HepG2 (cell line): Measurements from ENCODE around the gene MORN5. TPM values are rescaled to one million over a fixed set of nuclear protein-coding genes. Genes with fewer than 3 reads are reported as not detected.

Source experiments
- ATAC-seq: fragments of 200-7000 bp; cut with Tn5 transposase; 3 replicates; pipeline ENCODE4 v1.9.1; 2020; ENCODE audit warnings: mild to moderate bottlenecking, moderate library complexity
- BruUV-seq: library from RNA; stranded (reverse); fragments of 400-500 nt; replicated peaks from 2 replicates; lab custom pipeline; 2021; lab: Mats Ljungman, UMichigan
- CTCF ChIA-PET: fragments of 300-600 bp; formaldehyde crosslinking; extraction: SDS; loops from one replicate; lab custom pipeline; 2021; ENCODE audit warnings: low total read pairs, inconsistent platforms, low intra/inter-chr PET ratio; lab: Yijun Ruan, JAX
- POLR2A ChIA-PET: fragments of 350-600 bp; sonication (Branson Sonifier 250); formaldehyde crosslinking; loops from one replicate; lab custom pipeline; 2020; ENCODE audit warnings: antibody characterized with exemption, inconsistent platforms; lab: Yijun Ruan, JAX
- DNase-seq: peaks from one replicate; pipeline ENCODE4 v3.0.0-alpha.2; 2015; ENCODE audit warnings: low spot score
- FAIRE-seq: peaks from 3 replicates; lab custom pipeline; 2011; peaks lifted over from hg19 to GRCh38; lab: Jason Lieb, UNC
- H2AFZ ChIP-seq: one replicate; pipeline ENCODE4 v1.6.1; 2011; ENCODE audit warnings: low read length, inconsistent platforms
- H3K27ac ChIP-seq: fragments of 300-600 bp; 3 replicates; pipeline ENCODE4 v1.8.0; 2011; ENCODE audit warnings: mixed run types, mild to moderate bottlenecking, mixed read lengths, low read length, inconsistent platforms; ENCODE audit not compliant: insufficient read depth; ENCODE audit errors: extremely low read length
- H3K27me3 ChIP-seq, 2 experiments: fragments of 200-600 bp in 1 of 2; 2 replicates in 1 of 2; 3 replicates in 1 of 2; pipeline versions ENCODE4 v1.6.0 to v1.8.0; 2011; ENCODE audit warnings: low read length in 2 of 2, mild to moderate bottlenecking in 2 of 2, moderate library complexity in 2 of 2, inconsistent platforms in 1 of 2; ENCODE audit not compliant: insufficient read depth in 2 of 2, control insufficient read depth in 1 of 2
- H3K36me3 ChIP-seq, 2 experiments: fragments of 200-600 bp in 1 of 2; replicated peaks in 1 of 2; 2 replicates in 1 of 2; 3 replicates in 1 of 2; pipeline versions ENCODE4 v1.5.1 to v1.8.0; 2011; ENCODE audit warnings: low read length in 2 of 2, inconsistent platforms in 1 of 2; ENCODE audit not compliant: insufficient read depth in 2 of 2, control insufficient read depth in 1 of 2
- H3K4me1 ChIP-seq: 2 replicates; pipeline ENCODE4 v1.5.1; 2012; ENCODE audit warnings: low read length, inconsistent platforms; ENCODE audit not compliant: insufficient read depth
- H3K4me2 ChIP-seq: 2 replicates; pipeline ENCODE4 v1.6.0; 2011; ENCODE audit warnings: low read depth, low read length, inconsistent platforms
- H3K4me3 ChIP-seq, 3 experiments: fragments of 200-600 bp in 1 of 3; sonication (generic), shearing (Covaris generic) in 1 of 3; replicated peaks in 1 of 3; 2 replicates each; pipeline ENCODE4 v1.5.1; 2011 to 2016; ENCODE audit warnings: low read length in 3 of 3, inconsistent platforms in 2 of 3, low read depth in 2 of 3, mild to moderate bottlenecking in 2 of 3, control low read depth in 1 of 3, mixed read lengths in 1 of 3; ENCODE audit not compliant: insufficient read depth in 1 of 3
- H3K79me2 ChIP-seq: one replicate; pipeline ENCODE4 v1.6.1; 2011; ENCODE audit warnings: low read length, inconsistent platforms; ENCODE audit not compliant: insufficient read depth
- H3K9ac ChIP-seq: 2 replicates; pipeline ENCODE4 v1.6.0; 2011; ENCODE audit warnings: mild to moderate bottlenecking, low read depth, low read length, inconsistent platforms; ENCODE audit not compliant: insufficient read depth
- H3K9me3 ChIP-seq: 2 replicates; pipeline ENCODE4 v1.5.1; 2012; ENCODE audit warnings: mild to moderate bottlenecking, low read length
- H4K20me1 ChIP-seq: 2 replicates; pipeline ENCODE4 v1.6.0; 2011; ENCODE audit warnings: inconsistent platforms, mild to moderate bottlenecking, low read length, moderate library complexity; ENCODE audit not compliant: insufficient read depth
- FOXA1 ChIP-seq, 2 experiments: fragments of 450-650 bp in 1 of 2; sonication (generic) in 1 of 2; formaldehyde crosslinking in 1 of 2; IDR thresholded peaks; 2 replicates each; pipeline versions ENCODE4 v1.4.0 to v1.6.1; 2016 to 2020; ENCODE audit warnings: missing genetic modification reagents in 1 of 2
- GMEB1 ChIP-seq: sonication (generic); formaldehyde crosslinking; IDR thresholded peaks from 2 replicates; pipeline ENCODE4 v1.5.1; 2020; ENCODE audit warnings: missing genetic modification reagents, mild to moderate bottlenecking, borderline replicate concordance
- KDM2A ChIP-seq: sonication (generic); formaldehyde crosslinking; IDR thresholded peaks from 2 replicates; pipeline ENCODE4 v1.4.0; 2020; ENCODE audit warnings: low read depth, missing genetic modification reagents, borderline replicate concordance
- KLF6 ChIP-seq: IDR thresholded peaks from 2 replicates; pipeline ENCODE4 v1.8.0; 2016; ENCODE audit warnings: missing biosample characterization, missing genetic modification reagents
- KLF9 ChIP-seq: IDR thresholded peaks from 2 replicates; pipeline ENCODE4 v1.6.1; 2016; ENCODE audit warnings: low read depth
- MED8 ChIP-seq: sonication (generic); formaldehyde crosslinking; IDR thresholded peaks from 2 replicates; pipeline ENCODE4 v1.8.1; 2023; ENCODE audit warnings: mild to moderate bottlenecking, missing genetic modification reagents; ENCODE audit not compliant: insufficient replicate concordance
- MLLT10 ChIP-seq: sonication (generic); formaldehyde crosslinking; IDR thresholded peaks from 2 replicates; pipeline ENCODE4 v1.4.0; 2020; ENCODE audit warnings: missing genetic modification reagents
- PCBP2 ChIP-seq: fragments of 200-400 bp; formaldehyde crosslinking; optimal IDR thresholded peaks from 2 replicates; pipeline ENCODE3; 2018; ENCODE audit warnings: low read length, low read depth; ENCODE audit not compliant: poor library complexity, severe bottlenecking
- ZBTB26 ChIP-seq: IDR thresholded peaks from 2 replicates; pipeline ENCODE4 v1.6.1; 2016; ENCODE audit warnings: missing compliant biosample characterization, missing genetic modification reagents, borderline replicate concordance
- ZIK1 ChIP-seq: sonication (generic); formaldehyde crosslinking; IDR thresholded peaks from 2 replicates; pipeline ENCODE4 v1.5.0; 2020; ENCODE audit warnings: mild to moderate bottlenecking, low read depth, missing genetic modification reagents, borderline replicate concordance
- ZNF20 ChIP-seq: sonication (generic); formaldehyde crosslinking; IDR thresholded peaks from 2 replicates; pipeline ENCODE4 v1.4.0; 2020; ENCODE audit warnings: mild to moderate bottlenecking, moderate library complexity, missing genetic modification reagents
- ZNF251 ChIP-seq: sonication (generic); formaldehyde crosslinking; IDR thresholded peaks from 2 replicates; pipeline ENCODE4 v1.9.0; 2021; ENCODE audit warnings: mild to moderate bottlenecking, missing genetic modification reagents
- ZNF33A ChIP-seq: sonication (generic); formaldehyde crosslinking; IDR thresholded peaks from 2 replicates; pipeline ENCODE4 v1.5.1; 2020; ENCODE audit warnings: missing genetic modification reagents, mild to moderate bottlenecking, moderate library complexity, borderline replicate concordance
- ZNF441 ChIP-seq: sonication (generic); formaldehyde crosslinking; IDR thresholded peaks from 2 replicates; pipeline ENCODE4 v1.7.0; 2021; ENCODE audit warnings: missing genetic modification reagents, borderline replicate concordance
- ZSCAN25 ChIP-seq: sonication (generic); formaldehyde crosslinking; IDR thresholded peaks from 2 replicates; pipeline ENCODE4 v1.8.0; 2022; ENCODE audit warnings: mild to moderate bottlenecking, missing genetic modification reagents
- WGBS: methylation state at CpG from one replicate; pipeline ENCODE4 v1.1.6; 2017; ENCODE audit warnings: low lambda C conversion rate; 5-methylcytosine and 5-hydroxymethylcytosine counted together
- in situ Hi-C: cut with HindIII; loops from 2 replicates; pipeline ENCODE4 v1.10.0; 2017; ENCODE audit warnings: low pct_unique_long_range_greater_than_20kb; ENCODE audit not compliant: extremely low pct_ligation_motif_present
- intact Hi-C: fragments of 100-400 bp; cut with micrococcal nuclease; formaldehyde crosslinking; loops from one replicate; pipeline ENCODE4 v1.10.0; 2022; ENCODE audit not compliant: unreplicated experiment
- polyA plus RNA-seq, 8 experiments: library from polyadenylated mRNA; depleted of rRNA in 3 of 8; stranded (reverse) in 7 of 8; unstranded in 1 of 8; fragments of >200 nt; fragmentation: Illumina TruSeq in 4 of 8; extraction: Trizol in 4 of 8; gene quantifications; 2 replicates each; pipeline versions ENCODE4 v1.2.1 to v1.2.3, GENCODE V29; 2011 to 2016; ENCODE audit warnings: low read depth in 4 of 8, missing spikeins in 1 of 8, mixed read lengths in 1 of 8; ENCODE audit not compliant: insufficient read depth in 1 of 8
- total RNA-seq, 5 experiments: library from RNA; depleted of rRNA; stranded (reverse); fragments of >200 nt; fragmentation: Illumina TruSeq; extraction: Trizol; gene quantifications; 2 replicates each; pipeline ENCODE4 v1.2.3, GENCODE V29; 2016; ENCODE audit warnings: low read depth in 1 of 5

The MORN5 gene
- total and polyA plus RNA-seq, 2 of the 13 experiments (the other 11 are each of a cell fraction or from before 2014, with no cell fraction given): not detected

GRCh38 chr9:122120316-122121071, 39.2 kb upstream of the MORN5 start:
- Histone ChIP-seq H3K4me3 (no peak overlapping the region), H2AFZ (no peak overlapping the region), H4K20me1 (no peaks in the 10 kb centered on the region), H3K36me3 (no peaks in the 10 kb centered on the region), H3K9me3 (no peaks in the 10 kb centered on the region), H3K27me3 (peaks cover 0 to 11% of the 10 kb centered on the region in 2 experiments; a peak in 3 of 5 replicates), H3K9ac (no peak overlapping the region), H3K4me1 (peaks cover 14% of the 10 kb centered on the region), H3K4me2 (no peak overlapping the region), H3K79me2 (no peaks in the 10 kb centered on the region), H3K27ac (no peak overlapping the region)
- POLR2A ChIA-PET: no interaction called here
- ATAC-seq (no peak), FAIRE-seq (no peak), DNase-seq (no peak)
- WGBS: 52% methylated on average over 4 of the region's 10 CpGs
- in situ Hi-C loops: loop anchor here (5.0 to 10.0 kb wide), 2 partner anchors 227 to 334 kb away; no protein-coding TSS in a partner anchor
- BruUV-seq: no TSS peak
- TF ChIP-seq ZIK1 (CRISPR knock-in tag) (no peak), ZNF441 (CRISPR knock-in tag) (no peak), KLF9 (CRISPR knock-in tag) (no peak), FOXA1 (IDR thresholded peaks at IDR 0.05) (no peak), FOXA1 (CRISPR knock-in tag; IDR thresholded peaks at IDR 0.05) (no peak), MED8 (CRISPR knock-in tag) (no peak)
- CTCF ChIA-PET: interaction anchor here (5.6 to 6.0 kb wide), 2 partner anchors 22 to 228 kb away, joined by 87 to 95 read pairs; no protein-coding TSS in a partner anchor
- intact Hi-C loops: no loop called here

DNA sequence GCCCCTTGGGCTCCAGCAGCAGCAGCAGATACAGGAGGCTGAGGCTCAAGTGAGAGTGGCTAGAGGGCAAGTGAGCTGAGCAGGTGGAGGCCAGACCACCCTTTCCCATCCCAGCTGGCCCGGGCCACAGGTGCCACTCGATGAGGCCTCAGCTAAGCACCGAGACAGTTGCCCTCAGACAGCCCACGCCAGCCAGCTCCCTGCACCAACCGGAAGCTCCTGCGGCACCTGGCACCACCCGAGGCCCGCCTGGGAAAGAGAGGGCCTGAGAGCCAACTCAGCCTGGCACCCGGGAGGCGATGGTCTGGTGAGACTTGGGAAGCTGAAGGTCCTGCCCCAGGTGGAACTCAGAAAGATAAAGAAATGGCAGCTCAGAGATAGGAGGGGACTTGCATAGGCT, 38.3 kb upstream of the MORN5 start:
- FAIRE-seq (no peak), ATAC-seq (no peak)
- H3K36me3 ChIP-seq: no peaks in the 10 kb centered on the region
- H3K27ac ChIP-seq: no peak overlapping the region
- POLR2A ChIA-PET: no interaction called here
- intact Hi-C loops: no loop called here
- TF ChIP-seq ZNF33A: no peak
- no peak for TF ChIP-seq GMEB1 (CRISPR knock-in tag)
- no peak for TF ChIP-seq KDM2A (CRISPR knock-in tag)
- no peak for TF ChIP-seq ZNF20 (CRISPR knock-in tag)
- no peak for TF ChIP-seq MLLT10 (CRISPR knock-in tag)
- TF ChIP-seq ZSCAN25: no peak
- TF ChIP-seq KLF6 (CRISPR knock-in tag): no peak
- TF ChIP-seq ZBTB26 (CRISPR knock-in tag): no peak
- no peak for TF ChIP-seq ZNF251 (CRISPR knock-in tag)
- no peak for TF ChIP-seq PCBP2
- TF ChIP-seq, all 625 proteins: peak for 0
- no peak overlapping the region for H2AFZ ChIP-seq
- no peak overlapping the region for H3K4me3 ChIP-seq
- CTCF ChIA-PET: interaction anchor here (5.6 to 6.0 kb wide), 2 partner anchors 22 to 227 kb away, joined by 87 to 95 read pairs; no protein-coding TSS in a partner anchor
- H3K9ac ChIP-seq: no peak overlapping the region
- no peaks in the 10 kb centered on the region for H4K20me1 ChIP-seq
- peaks cover 0 to 6% of the 10 kb centered on the region in 2 experiments; a peak in 1 of 5 replicates for H3K27me3 ChIP-seq
- no peaks in the 10 kb centered on the region for H3K79me2 ChIP-seq
- no peak for DNase-seq
- H3K4me1 ChIP-seq: peaks cover 23% of the 10 kb centered on the region
- WGBS: 0% methylated on average over 3 of the region's 10 CpGs
- in situ Hi-C loops: loop anchor here (5.0 to 10.0 kb wide), 2 partner anchors 226 to 333 kb away; no protein-coding TSS in a partner anchor
- H3K4me2 ChIP-seq: no peak overlapping the region
- BruUV-seq: no TSS peak
- no peaks in the 10 kb centered on the region for H3K9me3 ChIP-seq
